PFSK-1 (cell line): ENCODE results near the gene CHRM3.

Experiments
- FOXP2 ChIP-seq: optimal IDR thresholded peaks from 2 replicates; pipeline ENCODE3; 2011; ENCODE audit warnings: borderline replicate concordance, control low read depth, inconsistent platforms; ENCODE audit not compliant: insufficient read depth; ENCODE audit errors: extremely low read length, extremely low read depth
- POLR2AphosphoS5 ChIP-seq: IDR thresholded peaks from 2 replicates; pipeline ENCODE4 v1.6.1; 2012; ENCODE audit warnings: low read depth, mild to moderate bottlenecking, control low read depth, low read length, moderate library complexity
- REST ChIP-seq, 2 experiments: IDR thresholded peaks; 2 replicates each; pipeline versions ENCODE4 v1.6.1 to v1.8.0; 2011 to 2012; ENCODE audit warnings: low read depth in 2 of 2, low read length in 2 of 2, control low read depth in 1 of 2, inconsistent platforms in 1 of 2, mild to moderate bottlenecking in 1 of 2, moderate library complexity in 1 of 2; ENCODE audit not compliant: insufficient read depth in 1 of 2
- SIN3A ChIP-seq: IDR thresholded peaks from 2 replicates; pipeline ENCODE4 v1.6.1; 2012; ENCODE audit warnings: mild to moderate bottlenecking, low read length, moderate library complexity, borderline replicate concordance; ENCODE audit not compliant: insufficient read depth
- TAF1 ChIP-seq: IDR thresholded peaks from 2 replicates; pipeline ENCODE4 v1.6.1; 2012; ENCODE audit warnings: low read length, control low read depth, borderline replicate concordance; ENCODE audit not compliant: insufficient read depth

Gene CHRM3

GRCh38 chr1:239429163-239429562, 42.8 kb downstream of the CHRM3 start:
- TF ChIP-seq TAF1 (no peak), SIN3A (no peak), REST (IDR thresholded peaks at IDR 0.05; ENCODE audit: insufficient read depth in 1 of 2, low read depth in 2 of 2, low read length in 2 of 2) (no peak), POLR2AphosphoS5 (no peak), FOXP2 (no peak)

GRCh38 chr1:239432255-239432654, 45.9 kb downstream of the CHRM3 start:
- no peak for TF ChIP-seq FOXP2
- TF ChIP-seq POLR2AphosphoS5: no peak
- TF ChIP-seq SIN3A: no peak
- TF ChIP-seq REST (IDR thresholded peaks at IDR 0.05; ENCODE audit: insufficient read depth in 1 of 2, low read depth in 2 of 2, low read length in 2 of 2): no peak
- no peak for TF ChIP-seq TAF1

- no peak for TF ChIP-seq POLR2AphosphoS5
- no peak for TF ChIP-seq REST (IDR thresholded peaks at IDR 0.05; ENCODE audit: insufficient read depth in 1 of 2, low read depth in 2 of 2, low read length in 2 of 2)
- no peak for TF ChIP-seq TAF1
- no peak for TF ChIP-seq SIN3A
- TF ChIP-seq FOXP2: no peak
Observed at GRCh38 chr1:239434181-239434580, 47.8 kb downstream of the CHRM3 start.
